ENCODE results near the gene AGGF1.

DNA sequence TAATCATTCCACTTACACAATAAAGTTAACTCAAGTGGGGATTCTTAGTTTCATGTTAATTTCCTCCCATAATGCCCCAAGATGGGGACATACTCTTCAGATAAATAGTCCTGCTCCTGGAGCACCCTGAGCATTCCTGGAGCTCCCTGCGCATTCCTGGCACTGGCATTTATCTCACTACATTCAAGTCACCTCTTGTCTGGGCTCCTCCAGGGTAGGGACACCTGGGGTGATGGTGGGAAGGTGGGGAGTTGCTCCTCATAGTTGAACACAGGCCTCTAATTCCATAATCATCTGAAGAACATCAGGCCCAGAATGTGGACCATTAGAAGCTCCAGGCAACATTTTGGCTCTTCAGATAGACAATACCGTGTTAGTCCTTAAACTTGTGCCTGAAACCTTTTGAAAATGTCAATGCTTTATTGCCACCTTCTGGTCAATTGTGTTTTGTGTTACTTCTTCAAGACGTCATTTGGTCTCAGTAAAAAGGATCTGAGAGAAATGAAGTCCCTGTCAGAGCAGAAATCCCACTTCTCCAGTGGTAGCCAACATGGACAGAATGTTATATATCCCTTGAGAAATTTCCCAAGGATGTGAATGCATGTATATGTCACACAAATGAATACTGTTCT, 14.2 kb upstream of the AGGF1 start:
- TF ChIP-seq, protein P1, sequence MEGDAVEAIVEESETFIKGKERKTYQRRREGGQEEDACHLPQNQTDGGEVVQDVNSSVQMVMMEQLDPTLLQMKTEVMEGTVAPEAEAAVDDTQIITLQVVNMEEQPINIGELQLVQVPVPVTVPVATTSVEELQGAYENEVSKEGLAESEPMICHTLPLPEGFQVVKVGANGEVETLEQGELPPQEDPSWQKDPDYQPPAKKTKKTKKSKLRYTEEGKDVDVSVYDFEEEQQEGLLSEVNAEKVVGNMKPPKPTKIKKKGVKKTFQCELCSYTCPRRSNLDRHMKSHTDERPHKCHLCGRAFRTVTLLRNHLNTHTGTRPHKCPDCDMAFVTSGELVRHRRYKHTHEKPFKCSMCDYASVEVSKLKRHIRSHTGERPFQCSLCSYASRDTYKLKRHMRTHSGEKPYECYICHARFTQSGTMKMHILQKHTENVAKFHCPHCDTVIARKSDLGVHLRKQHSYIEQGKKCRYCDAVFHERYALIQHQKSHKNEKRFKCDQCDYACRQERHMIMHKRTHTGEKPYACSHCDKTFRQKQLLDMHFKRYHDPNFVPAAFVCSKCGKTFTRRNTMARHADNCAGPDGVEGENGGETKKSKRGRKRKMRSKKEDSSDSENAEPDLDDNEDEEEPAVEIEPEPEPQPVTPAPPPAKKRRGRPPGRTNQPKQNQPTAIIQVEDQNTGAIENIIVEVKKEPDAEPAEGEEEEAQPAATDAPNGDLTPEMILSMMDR (IDR thresholded peaks at IDR 0.05) = peak in 2 of 6 experiments; percentile 12 to 36
- no peak for TF ChIP-seq POLR2A (IDR thresholded peaks at IDR 0.05)
